GM19023 (cell line): Measurements from ENCODE around the gene RPL27A.

Source experiments
- ATAC-seq: cut with Tn5 transposase; IDR thresholded peaks from one replicate; pipeline ENCODE4 v1.9.1; 2021; ENCODE audit warnings: mild to moderate bottlenecking, moderate library complexity; ENCODE audit not compliant: unreplicated experiment

RPL27A gene

DNA sequence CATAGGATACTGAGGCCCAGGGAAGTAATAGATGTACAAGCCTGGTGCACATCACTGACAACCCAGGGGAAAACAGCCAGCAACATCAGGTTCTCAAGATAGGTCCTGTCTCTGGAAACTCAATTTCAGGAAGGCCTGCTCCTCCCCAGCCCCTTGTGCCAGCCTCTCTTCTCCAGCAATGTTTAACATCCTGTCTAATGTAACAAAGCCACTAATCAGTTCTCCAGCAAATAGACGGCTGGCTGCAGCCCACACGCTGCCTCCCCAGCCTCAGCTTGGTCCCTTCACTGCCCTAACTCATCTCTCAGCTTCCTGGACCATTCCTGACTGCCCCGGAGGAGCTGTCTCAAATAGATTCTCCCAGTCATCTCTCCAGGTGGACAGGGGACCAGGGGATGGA, 37.8 kb downstream of the RPL27A start:
- ATAC-seq = no peak

GRCh38 chr11:8720868-8721608, 38.4 kb downstream of the RPL27A start:
- ATAC-seq = no peak

DNA sequence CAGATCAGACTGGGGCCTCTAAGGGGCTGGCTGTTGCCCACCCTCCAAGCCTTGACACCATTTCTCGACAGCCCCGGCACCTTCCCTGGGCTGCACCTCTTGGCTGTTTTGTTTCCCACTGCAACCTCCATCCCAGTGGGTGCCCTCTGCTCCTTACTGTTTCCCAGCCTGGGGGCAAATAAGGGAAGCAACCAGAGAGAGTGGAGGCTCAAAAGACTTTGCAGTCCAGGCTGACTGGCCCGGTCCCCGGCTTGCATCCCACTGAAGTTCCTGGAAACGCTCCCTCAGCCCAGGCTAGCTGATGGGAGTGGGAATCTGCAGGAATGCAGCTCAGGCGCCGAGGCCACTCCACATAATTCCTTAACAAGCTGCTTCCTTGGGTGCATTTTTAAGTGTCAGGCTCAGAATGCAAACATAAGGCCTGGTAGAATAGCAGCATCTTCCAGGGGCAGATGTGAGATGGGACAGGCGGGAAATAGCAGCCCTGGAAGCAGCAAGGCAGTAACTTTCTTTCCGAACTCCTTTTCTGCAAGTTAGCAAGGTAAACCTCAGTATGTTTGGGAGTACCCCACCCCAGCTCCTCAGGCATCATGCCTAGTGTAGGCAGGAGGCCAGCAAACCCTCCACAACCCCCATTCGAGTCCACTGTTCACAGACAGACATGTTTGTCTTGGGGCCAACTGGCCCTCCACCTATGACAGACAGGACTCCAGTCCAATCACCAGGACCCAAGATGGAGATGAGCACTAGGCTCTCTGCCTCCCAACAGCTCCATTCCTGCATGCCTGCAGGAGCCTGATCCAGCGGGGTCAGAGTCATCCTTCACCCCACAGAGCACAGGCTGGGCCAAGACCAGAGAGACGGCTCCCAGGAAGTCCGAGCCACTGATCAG, 39.3 kb downstream of the RPL27A start:
- no peak for ATAC-seq

- ATAC-seq = no peak
Observed at GRCh38 chr11:8722809-8723208, 40.2 kb downstream of the RPL27A start.

- no peak for ATAC-seq
Observed at GRCh38 chr11:8723711-8724110, 41.1 kb downstream of the RPL27A start.

- ATAC-seq = no peak
Observed at GRCh38 chr11:8724682-8725081, 42.1 kb downstream of the RPL27A start.

DNA sequence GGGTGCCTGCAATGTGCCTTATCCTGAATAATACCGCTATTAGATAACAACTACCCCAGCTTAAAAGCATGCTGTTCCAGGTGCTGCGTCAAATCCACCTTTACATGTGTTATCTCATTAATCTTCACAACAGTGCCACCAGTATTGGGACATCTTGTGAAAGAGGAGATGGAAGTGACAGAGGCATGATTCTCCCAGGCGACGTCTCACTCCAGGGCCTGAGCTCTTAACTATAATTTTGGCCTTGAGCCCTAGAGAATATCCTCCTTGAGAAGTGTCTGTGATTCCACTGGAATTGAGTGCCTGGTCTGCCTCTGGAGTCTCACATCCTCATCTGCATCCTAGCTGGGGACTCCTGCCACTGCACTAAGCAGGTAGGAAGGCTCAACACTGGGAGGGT, 43.8 kb downstream of the RPL27A start:
- ATAC-seq = no peak

GRCh38 chr11:8728563-8728962, 46.0 kb downstream of the RPL27A start:
- no peak for ATAC-seq

DNA sequence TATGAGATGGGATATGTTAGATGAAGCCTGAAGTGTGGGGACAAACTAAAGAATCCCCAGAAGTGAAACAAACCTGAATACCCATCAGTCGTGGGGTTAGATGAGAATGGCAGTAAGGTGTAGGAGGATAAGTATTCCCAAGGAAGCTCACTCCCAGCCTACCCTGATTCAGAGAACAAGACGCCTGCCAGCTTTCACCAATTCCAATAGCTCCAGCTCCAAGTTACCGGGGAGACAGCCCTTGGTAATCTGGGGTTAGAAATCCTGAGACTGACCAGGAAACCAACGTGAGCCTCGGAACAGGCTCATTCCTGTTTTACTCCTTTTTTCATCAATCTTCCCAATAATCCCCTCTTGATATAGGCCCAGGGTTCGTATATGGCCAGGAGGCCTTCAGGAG, 46.5 kb downstream of the RPL27A start:
- ATAC-seq = no peak

- no peak for ATAC-seq
Observed at GRCh38 chr11:8729837-8730696, 47.5 kb downstream of the RPL27A start.

DNA sequence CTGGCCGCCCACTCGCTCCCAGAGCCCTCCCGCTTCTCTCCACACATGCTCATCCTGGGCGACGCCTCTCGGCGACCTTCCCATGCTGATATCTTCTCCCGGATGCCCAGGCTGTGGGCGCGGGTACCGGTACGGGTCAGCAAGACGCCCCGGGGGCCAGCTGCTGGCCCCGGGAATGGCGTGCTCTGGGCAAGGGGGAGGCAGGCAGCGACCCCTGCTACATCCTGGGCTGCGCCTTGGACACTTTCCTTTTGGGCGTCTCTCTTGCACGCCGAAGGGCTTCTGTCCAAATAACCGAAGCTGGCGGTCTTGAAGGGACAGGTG, 48.1 kb downstream of the RPL27A start:
- ATAC-seq = no peak

GRCh38 chr11:8731647-8732323, 49.2 kb downstream of the RPL27A start:
- ATAC-seq = no peak

GRCh38 chr11:8732324-8732670, 49.7 kb downstream of the RPL27A start:
- peak; percentile 70 for ATAC-seq

- ATAC-seq = peak; percentile 6
Observed at GRCh38 chr11:8732748-8733241, 50.2 kb downstream of the RPL27A start.

GRCh38 chr11:8733852-8734251, 51.3 kb downstream of the RPL27A start:
- ATAC-seq = no peak

DNA sequence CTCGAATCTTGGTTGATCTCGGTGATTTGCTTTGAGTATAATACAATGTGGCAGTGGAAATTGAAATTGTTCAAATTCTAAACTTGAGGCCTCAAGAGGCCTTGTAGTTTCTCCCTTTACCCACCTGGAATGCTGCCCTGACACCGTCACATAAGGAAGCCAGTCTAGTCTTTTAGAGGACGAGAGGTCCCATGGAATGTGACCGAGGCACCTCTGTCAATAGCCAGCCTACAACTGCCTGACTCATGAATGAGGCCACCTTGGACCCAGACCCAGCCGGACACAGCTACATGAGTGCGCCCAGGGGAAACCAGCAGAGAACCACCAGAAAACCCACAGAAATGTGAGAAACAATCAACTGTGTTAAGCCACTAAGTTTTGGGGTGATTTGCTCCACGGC, 52.5 kb downstream of the RPL27A start:
- ATAC-seq = no peak

- no peak for ATAC-seq
Observed at GRCh38 chr11:8739309-8739793, 56.8 kb downstream of the RPL27A start.
